HG03045 (cell line): ENCODE measurements around the gene SERPINB8.
A peak's percentile ranks its signal among the peaks of the same experiment; 100 is the strongest.
"Not testable (repeated sequence)": the region's sequence is repeated elsewhere in the genome, so short reads cannot be mapped to it uniquely, and the experiment has no call there.

ENCODE experiments used
- ATAC-seq: cut with Tn5 transposase; IDR thresholded peaks from one replicate; pipeline ENCODE4 v1.9.1; 2021; ENCODE audit warnings: mild to moderate bottlenecking, moderate library complexity; ENCODE audit not compliant: unreplicated experiment

The SERPINB8 gene

DNA sequence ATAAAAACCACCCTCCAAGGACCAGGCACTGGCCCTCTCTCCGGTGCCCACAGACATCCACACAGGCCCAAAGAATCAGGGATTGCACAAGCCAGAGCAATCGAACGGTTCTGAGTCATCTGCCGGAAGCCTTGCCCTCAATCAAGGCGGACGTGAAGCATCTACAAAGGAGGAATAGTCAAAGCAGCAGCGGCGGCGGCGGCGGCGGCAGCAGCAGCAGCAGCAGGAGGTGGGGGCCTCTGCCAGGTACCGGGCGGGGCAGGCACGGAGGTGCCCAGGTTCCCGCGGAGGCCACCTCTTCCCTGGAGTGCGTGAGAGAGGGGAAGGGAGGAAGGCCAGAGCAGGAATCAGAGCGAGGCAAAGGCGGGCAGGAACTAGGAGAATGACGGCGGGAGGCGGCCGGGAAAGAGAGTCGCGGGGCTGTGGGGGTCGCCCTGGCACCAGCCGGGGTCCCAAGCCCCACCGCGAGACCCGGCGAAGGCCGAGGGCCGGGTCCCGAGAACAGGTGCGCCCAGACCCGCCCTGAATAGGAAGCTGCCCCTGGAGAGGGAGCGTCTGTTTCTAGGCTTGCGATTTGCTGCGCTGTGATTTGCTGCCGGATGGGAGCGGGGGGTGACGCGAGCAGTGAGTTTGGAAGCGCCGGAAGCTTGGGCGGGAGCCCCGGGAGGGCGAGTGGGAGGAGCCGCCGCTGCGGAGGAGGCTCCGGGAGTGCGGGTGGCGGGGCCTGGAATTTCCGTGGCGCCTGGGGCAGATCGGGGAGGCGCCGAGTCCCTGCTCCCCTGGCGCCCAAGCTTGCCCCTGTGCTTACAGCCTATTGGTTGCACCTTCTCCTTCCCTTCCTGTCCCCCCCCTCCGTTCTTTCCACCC lies at the start of gene SERPINB8:
Gene SERPINB8 (plus strand): TSS at position 140 of the 867 bp plus-strand sequence. CDS start 8,228 bp downstream, outside the sequence.
- ATAC-seq: peak; percentile 95

DNA sequence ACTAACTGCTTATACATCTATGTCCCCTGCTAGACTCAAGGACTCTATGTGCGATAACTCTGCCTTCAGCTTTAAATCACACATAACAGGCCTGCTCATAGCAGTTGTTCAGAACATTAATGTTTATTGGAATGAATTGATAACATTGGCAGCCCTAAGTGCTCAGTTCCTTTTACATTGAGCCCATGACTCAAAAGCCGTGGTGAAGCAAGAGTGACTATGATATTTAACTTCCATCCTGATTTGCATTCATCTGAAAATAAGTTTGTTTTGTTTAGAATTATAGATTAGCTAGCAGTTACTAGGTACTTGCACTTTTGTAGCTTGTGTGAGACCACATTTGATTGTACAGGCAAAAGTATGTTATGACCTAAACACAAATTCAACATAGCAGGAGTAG lies 47.8 kb upstream of the SERPINB8 start:
- ATAC-seq: no peak

DNA sequence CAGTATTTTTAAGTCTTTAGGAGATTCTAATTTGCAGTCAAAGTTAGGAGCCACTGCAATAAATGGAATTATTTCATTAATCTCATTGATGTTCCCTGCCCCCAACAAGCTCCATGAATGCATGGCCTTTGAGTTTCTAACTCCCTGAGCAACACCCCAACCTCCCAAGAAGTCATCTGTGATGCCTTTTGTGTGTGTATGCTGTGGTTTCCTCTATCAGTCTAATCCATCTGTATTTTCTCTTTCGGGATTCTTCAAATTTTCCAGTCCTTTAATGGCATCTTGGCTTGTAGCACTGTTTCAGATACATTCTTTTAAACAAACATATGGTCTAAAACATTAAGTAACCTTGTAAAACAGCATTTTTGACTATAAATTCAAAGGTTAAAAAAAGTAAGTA lies 45.3 kb upstream of the SERPINB8 start:
- no peak for ATAC-seq

GRCh38 chr18:63928331-63928730 lies 41.5 kb upstream of the SERPINB8 start:
- ATAC-seq: no peak

DNA sequence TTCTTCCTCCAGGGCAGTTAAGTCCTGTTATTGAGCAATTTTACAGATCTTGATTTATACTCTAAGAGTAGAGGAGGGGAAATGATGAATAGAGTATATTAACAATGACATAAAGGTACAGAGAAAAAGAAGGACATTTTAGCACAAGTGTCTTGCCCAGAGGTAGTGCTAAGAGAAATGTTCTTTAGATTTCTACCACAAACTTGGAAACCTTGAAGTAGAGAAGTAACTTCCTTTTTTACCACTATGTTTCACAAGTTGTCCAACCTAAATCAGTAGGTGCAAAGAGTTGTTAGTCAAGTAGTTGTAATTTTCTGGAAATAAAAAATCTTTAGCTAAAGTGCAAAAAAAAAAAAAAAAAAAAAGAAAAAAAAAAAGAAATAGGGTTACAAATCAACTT lies 40.5 kb upstream of the SERPINB8 start:
- ATAC-seq: not testable (repeated sequence)

DNA sequence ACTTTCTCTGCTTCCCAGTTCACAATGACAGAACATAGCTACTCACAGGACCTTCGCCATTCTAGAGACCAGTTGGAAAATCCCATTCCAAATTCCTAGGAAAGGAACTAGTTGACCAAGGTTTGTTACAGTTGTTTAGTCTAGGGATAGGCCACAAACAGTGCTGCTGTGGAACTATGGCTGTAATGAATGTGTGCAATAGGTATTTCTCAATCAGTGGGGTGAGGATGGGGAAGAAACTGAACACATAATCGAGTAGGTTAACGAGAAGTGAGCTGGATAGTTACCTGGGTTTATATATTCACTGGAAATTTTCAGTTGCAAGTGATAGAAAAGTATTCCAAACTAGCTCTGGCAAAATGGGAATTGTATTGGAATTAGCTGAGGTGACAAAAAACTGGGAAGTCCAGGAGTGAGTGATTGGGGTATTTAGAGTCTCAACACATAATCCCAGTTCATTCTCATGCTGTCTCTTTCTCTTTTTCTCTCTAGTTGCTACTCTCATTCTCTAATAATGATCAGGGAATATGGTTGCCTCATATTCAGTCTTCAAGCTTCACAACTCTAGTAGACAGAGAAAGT lies 39.0 kb upstream of the SERPINB8 start:
- no peak for ATAC-seq

DNA sequence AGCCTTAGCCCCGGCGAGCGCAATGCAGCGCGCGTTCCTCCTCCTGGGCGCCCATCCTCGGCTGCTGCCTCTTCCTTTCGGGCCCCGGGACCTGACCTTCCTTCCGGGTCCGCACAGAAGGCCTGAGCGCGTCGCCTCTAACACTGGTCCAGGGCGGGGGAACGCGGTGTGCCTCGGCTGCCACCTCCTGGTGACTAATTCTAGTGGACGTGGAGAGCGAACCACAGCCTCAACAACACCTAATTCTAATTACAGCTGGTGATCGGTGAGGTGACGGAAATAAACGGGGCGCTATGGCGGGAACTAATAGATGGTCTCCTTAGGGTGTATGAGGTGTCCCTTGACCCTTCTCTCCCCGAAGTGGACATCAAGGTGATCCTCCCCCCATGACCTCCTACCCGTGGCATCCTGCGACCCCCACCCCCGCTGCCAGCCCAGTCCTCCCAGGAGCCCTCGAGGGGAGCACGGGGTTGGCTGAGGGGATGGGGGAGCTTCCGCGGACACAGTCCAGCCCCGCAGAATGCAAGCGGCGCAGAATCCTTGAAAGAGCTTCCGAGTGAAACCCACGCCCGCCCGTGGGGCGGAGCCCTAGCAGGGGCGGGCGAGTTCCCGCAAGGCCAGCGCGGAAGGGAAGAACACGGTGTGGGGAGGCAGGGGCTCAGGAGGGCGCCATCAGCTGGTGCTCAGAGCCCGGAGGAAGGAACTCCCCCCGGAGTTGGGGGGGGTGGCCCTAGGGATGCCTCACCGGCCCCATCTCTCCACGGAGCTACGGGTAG lies 33.5 kb upstream of the SERPINB8 start:
- ATAC-seq: peak; percentile 97

GRCh38 chr18:63936932-63937393 lies 32.9 kb upstream of the SERPINB8 start:
- ATAC-seq: peak; percentile 37

DNA sequence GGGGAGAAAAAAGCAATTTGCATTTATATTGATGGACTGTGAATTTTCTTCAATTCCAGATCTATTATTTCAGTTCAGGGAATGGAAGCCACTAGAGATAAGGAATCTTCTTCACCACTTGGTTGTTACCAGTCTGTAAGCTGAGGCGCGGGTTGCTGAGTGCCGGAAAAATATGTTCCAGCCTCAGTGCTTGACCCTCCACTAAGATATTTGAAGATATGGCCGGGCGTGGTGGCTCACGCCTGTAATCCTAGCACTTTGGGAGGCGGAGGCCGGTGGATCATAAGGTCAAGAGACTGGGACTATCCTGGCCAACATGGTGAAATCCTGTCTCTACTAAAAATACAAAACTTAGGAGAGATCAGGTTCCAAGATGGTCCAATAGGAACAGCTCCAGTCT lies 29.9 kb upstream of the SERPINB8 start:
- ATAC-seq: no peak

- not testable (repeated sequence) for ATAC-seq
Measured at GRCh38 chr18:63940543-63941050, 29.3 kb upstream of the SERPINB8 start.

DNA sequence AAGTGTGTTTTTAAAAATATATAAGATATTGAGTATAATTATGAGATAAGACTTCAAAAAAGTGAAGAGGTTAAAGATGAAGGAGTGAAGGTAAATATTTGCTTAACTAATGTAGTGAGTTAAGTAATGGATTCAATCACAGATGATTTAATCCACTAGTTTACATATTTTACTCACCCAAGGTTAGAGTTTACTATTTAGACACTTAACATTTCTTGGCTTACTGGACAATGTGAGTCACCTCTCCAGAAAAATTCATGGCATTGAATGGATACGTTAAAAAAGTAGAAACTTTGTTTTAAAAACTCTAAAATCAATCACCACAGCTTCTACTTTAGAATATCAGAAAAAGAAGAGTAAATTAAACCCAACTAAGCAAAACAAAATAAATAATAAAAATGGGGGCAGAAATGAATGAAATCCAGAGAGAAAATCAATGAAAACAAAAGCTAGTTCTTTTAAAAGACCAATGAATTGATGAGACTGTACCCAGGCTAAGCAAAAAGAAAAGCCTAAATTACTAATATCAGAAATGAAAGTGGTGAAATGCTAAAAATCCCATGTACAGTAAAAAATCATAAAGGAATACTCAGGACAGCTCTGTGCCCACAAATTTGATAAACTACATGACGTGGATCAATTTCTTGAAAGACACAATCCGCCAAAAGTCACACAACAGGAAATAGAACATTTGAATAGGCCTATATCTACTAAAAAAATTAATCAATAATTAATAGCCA lies 22.7 kb upstream of the SERPINB8 start:
- no peak for ATAC-seq

DNA sequence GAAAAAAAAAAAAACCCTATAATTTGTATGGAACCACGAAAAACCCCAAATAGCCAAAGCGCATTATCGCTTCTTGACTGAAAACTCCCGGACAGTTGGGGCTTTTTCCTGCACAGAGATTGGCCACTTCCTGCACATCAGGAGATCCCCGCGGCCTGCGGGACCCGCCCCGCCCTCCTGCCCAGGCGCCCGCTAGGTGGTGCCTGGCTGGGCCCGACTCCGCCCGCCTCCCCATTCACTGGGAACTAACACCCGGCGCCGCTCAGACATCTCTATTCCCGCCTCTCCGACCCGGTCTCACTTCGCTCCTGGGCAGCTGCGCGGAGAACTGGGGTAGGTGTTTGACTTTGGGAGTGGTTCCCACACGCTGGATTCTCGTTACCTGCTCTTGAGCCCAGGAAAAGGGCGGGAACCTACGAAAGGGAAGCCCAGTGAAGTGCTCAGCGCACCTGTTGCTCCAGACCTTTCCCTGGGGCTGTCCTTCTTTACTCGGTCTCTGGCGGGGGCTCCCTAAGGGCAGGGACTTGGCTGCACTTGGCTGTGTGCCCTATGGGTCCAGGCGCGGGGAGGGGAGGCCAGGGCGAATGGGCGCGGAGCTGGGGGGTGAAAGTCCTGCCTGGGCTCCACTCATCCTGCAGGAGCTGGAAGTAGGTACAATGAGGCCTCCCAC lies 20.7 kb upstream of the SERPINB8 start, which contains the start of gene HMSD:
Gene HMSD (plus strand): TSS at position 234 of the 670 bp plus-strand sequence. CDS start 4,155 bp downstream, outside the sequence.
- peak; percentile 93 for ATAC-seq

GRCh38 chr18:63951302-63951705 lies 18.6 kb upstream of the SERPINB8 start:
- ATAC-seq: peak; percentile 44

DNA sequence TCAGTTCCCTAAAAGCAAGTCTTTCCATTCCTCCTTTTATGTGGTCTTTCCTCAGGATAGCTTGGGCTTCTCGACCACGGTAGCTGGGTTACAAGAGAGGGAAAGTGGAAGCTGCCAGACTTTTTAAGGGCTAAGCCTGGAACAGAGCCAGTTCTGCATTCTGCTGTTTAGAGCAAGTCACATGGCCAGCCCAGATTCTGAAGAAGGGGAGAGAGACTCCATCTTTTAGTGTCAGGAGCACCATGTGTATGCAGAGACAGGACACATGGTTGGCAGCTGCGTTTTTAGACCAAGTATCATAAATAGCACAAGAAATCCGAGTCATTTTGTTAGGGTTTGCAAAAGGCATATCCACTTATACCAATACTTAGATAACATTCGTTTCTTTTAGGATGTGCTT lies 16.1 kb upstream of the SERPINB8 start:
- no peak for ATAC-seq

GRCh38 chr18:63956755-63957154 lies 13.1 kb upstream of the SERPINB8 start:
- ATAC-seq: no peak

- no peak for ATAC-seq
Measured at GRCh38 chr18:63960891-63961290, 9.0 kb upstream of the SERPINB8 start.

GRCh38 chr18:63961435-63961980 lies 8.4 kb upstream of the SERPINB8 start:
- ATAC-seq: no peak

- no peak for ATAC-seq
Measured at GRCh38 chr18:63962137-63962536, 7.7 kb upstream of the SERPINB8 start.

GRCh38 chr18:63963615-63964256 lies 6.1 kb upstream of the SERPINB8 start:
- ATAC-seq: peak; percentile 69
